HG02884 (cell line): ENCODE results near the gene TBC1D10B.
"Not testable (repeated sequence)": the region's sequence is repeated elsewhere in the genome, so short reads cannot be mapped to it uniquely, and the experiment has no call there.

Source experiments
- ATAC-seq: cut with Tn5 transposase; IDR thresholded peaks from one replicate; pipeline ENCODE4 v1.9.1; 2021; ENCODE audit warnings: mild to moderate bottlenecking, moderate library complexity; ENCODE audit not compliant: unreplicated experiment

The TBC1D10B gene

DNA sequence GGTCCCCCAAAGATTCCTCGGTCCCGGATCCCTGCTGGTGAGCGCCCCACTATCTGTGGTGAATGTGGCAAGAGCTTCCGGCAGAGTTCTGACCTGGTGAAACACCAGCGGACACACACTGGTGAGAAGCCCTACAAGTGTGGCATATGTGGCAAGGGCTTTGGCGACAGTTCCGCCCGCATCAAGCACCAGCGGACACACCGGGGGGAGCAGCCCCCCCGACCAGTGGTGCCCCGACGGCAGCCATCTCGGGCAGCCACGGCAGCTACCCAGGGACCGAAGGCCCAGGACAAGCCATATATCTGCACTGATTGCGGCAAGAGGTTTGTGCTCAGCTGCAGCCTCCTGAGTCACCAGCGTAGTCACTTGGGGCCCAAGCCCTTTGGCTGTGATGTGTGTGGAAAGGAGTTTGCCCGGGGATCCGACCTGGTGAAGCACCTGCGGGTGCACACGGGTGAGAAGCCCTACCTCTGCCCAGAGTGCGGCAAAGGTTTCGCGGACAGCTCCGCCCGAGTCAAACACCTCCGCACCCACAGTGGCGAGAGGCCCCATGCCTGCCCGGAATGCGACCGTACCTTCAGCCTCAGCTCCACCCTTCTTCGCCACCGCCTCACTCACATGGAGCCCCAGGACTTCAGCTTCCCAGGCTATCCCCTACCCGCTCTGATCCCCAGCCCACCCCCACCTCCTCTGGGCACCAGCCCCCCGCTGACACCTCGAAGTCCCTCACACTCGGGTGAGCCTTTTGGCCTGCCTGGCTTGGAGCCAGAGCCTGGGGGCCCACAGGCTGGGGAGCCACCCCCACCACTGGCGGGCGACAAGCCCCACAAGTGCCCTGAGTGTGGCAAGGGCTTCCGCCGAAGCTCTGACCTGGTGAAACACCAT lies 27.7 kb upstream of the TBC1D10B start:
- no peak for ATAC-seq

DNA sequence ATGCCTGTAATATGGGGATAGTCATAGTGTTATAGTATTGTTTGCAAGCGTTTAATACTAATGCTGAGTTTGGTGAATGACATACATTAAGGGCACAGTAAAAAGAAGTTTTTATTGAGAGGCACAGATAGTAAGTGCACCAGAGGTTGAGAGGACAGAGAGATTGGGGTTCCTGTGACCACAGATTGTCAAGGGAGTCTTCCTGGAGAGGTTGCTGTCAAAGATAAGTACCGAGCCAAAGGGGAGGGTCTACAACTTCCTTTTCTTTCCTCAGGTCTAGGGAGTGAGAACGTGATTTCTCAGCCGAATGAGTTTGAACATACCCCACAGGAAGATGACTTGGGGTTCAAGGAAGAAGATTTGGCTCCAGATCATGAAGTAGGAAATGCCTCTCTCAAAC lies 26.8 kb upstream of the TBC1D10B start:
- no peak for ATAC-seq

DNA sequence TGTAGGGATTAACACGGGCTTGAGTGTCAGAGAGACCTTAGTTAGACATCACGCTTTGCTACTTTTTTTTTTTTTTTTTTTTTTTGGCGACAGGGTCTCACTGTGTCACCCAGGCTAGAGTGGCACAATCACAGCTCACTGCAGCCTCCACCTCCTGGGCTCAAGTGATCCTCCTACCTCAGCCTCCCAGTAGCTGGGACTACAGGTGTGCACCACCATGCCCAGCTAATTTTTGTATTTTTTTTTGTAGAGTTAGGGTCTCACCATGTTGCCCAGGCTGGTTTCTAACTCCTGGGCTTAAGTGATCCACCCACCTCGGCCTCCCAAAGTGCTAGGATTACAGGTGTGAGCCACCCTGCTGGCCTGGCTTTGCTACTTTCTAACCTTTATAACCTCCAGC lies 26.3 kb upstream of the TBC1D10B start:
- ATAC-seq, result not testable (repeated sequence)

DNA sequence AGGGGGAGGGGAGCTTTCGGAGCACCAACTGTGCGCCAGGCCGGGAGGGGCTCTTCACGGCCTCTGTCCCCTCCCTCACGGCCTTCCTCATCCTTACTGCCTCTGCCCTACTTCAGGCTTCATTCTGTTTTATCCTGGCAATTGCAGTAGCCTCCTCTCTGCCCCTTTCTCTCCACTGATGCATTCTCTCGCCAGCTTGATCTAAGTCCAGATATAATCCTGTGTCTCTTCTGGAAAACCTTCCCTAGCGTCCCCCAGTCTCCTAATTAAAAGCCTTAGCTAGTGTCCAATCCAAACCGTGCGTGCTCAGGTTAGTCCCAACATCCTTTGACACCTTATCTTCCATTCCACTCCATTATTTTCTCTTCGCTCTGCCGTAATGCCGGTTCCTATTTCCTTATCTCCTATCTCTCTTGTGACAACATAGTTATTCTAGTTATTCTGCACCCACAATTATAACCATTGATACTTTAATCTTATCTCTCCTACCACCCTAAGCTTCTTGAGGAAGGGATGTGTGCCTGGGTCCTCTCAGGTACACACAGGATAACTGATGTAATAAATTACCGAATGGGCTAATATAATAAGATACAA lies 25.8 kb upstream of the TBC1D10B start:
- ATAC-seq, result no peak

DNA sequence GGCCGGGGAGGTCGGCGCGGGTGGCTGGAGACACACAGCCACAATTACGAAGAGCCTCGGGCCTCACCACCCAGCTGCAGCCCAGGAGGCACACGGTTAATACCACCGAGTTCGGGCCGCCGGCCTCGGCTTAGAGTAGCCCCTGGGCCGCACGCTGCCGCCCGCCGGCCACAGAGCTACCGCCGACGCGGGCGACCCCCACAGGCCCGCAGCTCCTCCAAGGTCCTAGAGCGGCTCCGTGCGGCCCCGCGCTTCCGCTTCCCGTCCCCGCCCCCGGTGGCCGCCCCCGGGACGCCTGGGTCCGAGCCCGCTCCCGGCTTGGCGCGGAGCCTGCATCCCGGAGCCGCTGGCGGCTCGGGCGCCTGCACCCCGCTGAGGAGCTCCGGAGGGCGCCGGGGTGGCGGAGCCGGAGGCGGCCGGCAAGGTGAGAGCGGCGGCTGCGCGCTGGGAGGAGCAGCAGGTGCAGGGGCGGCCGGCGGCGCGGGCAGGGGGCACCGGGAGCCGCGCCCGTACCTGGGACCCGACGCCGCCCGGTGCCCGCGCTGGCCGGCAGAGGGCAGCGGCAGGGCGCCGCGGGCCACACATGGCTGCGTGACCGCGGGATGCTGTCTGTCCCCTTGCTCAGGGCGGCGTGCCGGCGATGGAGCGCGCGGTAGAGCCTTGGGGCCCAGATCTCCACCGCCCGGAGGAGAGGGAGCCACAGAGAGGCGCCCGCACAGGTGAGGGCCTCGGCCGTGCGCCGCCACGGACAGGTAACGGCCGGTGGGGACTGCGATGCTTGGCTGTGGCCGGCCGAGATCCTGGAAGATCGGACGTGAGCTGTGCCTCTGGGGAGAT lies 25.1 kb upstream of the TBC1D10B start, which contains the start of gene ZNF48:
ZNF48 (plus strand) TSS at position 266 of the 837 bp plus-strand sequence; CDS start at position 641, 375 bp downstream.
- ATAC-seq, result peak; percentile 67

DNA sequence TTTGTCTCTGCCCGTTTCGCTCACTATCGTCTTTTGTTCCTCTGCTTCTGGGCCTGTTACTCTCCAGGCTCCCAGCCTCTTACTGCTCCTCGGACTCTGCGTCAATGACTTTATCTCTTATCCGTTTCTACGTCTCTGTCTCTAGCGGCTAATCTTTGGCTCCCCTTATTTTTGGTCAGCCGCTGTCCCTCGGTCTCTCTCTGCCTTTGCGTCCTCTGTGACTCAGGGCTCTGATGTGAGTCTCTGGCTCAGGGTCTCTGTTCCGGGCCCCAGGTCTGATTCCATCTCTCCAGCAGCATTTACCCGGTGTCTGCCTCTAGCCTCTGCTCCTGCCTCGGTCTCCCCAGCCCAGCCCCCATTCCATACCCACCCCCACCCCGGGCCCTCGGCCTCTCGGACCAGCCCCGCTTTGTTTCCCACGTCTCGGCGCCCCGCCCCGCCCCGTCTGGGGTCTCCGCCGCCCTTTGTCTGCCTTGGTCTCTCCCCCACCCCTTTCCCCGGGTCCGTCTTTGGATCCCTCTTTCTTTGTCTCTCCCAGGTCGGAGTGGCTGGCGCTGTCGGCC lies 24.4 kb upstream of the TBC1D10B start:
- ATAC-seq, result no peak

DNA sequence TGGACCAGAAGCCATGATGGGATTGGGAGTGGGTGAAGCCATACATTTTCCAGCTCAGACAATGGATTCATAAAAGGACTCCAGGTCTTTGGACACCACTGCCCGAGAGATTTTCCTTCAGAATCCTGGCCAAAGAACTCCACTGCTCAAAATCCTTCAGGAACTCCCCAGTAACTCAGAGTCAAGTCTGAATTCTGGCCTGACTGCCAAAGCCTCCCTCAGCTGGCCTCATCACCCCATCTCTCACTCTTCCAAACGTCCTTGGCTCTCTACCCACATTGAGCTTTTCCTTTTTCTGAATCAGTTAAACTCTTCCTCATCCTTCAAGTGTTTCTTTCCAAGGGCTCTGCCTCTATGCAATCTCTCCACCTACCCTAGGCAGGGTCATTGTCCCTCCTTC lies 13.2 kb upstream of the TBC1D10B start:
- ATAC-seq, result no peak

DNA sequence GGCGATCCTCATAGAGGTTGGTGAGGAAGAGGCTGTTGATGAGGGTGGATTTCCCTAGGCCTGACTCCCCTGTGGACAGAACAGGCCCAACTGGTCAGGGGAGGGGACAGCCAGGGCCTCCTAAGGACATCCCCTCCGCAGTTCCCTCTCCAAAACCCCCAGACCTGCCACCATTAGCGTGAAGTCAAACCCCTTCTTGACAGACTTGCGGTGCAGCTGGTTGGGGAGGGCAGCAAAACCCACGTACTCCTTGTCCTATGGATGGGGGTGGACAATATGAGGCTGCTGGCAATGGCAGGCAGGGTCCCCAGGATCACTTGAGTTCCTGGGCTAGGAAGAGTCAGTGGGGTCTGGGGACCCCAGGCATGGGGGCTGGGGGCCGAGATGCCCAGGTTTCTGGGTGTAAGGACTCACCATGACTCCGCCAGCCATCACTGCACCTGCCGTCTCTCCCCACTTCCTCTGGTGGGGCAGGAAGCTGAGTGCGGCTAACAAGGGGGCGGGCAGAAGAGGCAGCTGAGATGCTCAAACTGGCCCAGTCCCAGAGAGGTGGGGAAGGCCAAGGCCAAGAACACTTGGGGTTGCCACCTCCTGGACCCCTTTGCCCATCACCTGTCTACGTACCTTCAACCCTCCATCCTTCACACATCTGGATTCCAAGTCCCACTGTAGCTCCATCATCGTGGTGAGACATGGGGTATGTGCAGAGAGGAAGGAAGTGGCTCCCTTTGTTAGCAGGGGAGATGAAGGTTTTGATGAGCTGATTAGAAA lies 12.0 kb upstream of the TBC1D10B start, which contains the start of gene SEPTIN1:
SEPTIN1 (minus strand) TSS at position 451 of the 771 bp plus-strand sequence; CDS start at position 432, 19 bp downstream.
- ATAC-seq, result no peak

DNA sequence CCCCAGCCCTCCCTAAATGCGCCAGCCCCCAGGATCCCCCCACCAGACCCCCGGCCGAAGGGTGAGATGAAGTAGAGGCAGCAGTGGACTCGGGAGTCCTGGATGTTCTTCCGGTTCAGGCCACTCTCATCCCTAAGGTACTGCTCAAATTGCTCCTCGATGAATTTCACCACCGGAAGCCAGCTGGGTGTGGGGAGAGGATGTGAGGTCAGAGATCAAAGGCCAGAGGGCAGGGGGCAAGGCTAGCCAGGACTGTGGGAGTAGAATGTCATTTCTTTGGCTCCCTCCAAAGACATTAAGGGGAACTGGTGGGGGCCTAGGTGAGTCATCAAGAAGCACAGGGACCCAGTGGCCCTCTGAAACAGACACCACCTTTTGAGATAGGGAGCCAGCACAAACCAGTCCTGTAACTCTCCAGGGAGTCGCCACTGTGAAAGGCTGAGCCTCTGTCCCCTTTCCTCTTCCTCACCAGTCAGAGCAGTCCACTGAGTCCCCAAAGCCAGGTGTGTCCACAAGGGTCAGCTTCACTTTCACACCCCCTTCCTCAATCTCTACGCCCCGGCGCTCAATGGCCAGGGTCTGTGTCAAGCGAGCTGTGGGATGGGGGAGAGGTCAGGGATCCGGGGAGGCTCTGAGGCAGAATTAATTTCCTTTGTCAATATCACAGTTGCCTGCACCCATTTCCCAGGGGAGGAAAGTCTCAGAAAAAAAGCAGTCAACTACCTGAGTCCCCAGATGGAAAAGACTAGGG lies 11.2 kb upstream of the TBC1D10B start:
- ATAC-seq, result no peak

DNA sequence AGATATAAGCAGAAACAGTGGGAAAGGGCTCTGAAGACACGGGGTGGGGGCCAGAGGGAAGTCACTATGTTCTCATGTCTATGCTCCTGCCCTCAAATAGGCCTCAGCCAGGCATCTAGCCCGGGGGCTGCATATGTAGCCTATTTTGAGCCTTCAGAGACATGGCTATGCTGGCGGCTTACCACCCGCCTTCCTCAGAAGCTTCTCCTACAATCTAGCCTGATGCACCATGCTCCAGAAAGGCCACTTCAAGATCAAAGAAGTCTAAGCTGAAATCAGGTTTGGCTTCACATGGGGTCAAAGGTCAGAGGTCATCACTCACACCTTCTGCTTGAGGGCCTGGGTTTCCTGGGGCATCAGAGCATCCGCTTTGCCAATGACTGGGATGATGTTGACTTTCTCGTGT lies 10.5 kb upstream of the TBC1D10B start:
- no peak for ATAC-seq

DNA sequence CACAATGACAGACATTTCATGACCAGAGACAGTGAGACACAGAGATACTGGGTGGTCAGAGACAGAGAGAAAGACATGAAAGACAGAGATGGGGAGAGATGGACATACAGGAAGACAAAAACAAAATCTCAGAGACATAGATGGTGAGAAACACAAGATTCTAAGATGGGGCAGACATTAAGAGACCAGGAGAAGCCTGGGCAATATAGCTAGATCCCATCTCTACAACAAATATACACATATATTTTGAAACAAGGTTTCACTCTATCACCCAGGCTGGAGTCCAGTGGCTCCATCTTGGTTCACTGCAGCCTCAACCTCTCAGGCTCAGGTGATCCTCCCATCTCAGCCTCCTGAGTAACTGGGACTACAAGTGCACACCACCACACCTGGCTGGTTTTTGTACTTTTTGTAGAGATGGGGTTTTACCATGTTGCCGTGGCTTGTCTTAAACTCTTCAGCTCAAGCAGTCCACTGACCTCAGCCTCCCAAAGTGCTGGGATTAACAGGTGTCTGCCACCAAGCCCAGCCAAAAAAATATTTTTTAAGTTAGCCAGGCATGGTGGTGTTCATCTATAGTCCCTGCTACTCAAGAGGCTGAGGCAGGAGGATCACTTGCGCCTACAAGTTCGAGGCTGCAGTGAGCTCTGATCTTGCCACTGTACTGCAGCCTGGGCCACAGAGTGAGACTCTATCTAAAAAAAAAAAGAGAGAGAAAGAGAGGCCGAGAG lies 9.9 kb upstream of the TBC1D10B start:
- no peak for ATAC-seq

DNA sequence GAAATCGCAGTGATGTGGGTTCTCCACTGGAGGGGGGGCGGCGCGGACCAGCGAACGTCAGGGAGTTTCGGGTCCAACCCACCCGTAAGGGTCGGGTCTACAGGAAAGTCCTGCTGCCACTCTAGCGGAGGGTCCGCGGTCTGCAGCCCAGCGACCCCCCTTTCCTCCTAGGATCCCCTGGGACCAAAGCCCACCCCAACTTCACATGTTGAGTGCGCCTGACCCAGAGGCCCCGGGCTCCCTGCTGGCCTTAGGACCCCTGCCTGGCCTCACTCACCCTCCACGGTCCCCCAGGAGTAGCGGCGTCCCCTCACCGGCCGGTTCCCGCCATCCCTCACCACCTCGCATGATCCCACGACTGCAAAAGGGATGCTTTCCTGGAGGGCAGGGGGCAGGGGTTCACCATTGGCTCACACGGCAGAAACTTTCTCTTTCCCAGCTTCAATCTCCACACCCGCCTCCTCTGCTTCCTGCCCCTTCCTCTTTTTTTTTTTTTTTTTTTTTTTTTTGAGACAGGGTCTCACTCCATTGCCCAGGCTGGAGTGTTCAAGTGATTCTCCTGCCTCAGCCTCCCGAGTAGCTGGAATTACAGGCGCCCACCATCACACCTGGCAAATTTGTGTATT lies 9.0 kb upstream of the TBC1D10B start:
- ATAC-seq, result no peak

DNA sequence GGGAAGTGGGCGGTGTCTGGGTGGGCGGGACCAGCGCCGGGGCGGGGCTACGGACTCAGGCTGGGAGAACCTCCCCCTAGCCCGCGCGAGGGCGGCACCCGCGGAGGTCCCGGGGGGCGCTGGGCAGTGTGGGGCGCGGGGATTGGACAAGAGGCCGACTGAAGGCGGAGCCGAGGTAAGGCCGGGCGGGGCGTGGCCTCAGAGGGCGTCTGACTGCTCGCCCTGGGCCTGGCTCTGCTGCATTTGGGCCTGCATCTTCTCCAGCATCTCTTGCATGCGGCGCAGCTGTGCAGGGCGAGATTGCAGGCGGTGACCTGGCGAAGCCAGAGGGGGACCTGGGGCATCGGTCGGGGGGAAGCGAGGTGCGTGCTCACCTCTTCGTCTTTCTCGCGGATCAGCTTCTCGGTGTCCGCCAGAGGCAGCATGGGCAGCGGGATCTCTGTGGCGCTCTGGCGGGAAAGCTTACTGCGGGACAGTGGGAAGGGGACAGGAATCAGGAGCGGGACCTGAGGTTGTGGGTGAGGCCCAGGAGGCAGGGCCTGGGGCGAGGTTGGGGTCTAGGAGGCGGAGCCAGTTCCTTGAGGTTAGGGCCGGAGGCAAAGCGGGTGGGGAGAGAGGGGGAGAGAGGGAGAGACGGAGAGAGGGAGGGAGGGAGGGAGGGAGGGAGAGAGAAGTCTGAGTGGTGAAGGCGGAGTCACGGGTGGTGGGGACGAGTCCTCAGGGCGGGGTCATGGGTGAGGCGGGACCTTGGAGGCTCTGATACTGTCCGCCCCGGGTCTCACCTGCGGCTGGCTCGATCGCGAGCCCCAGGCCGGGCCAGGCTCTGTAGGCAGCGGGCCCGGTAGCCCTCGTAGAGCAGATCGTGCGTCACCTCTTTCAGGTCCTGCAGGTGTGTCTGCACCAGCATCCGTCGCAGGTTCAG lies 8.2 kb upstream of the TBC1D10B start:
- ATAC-seq, result peak; percentile 75

DNA sequence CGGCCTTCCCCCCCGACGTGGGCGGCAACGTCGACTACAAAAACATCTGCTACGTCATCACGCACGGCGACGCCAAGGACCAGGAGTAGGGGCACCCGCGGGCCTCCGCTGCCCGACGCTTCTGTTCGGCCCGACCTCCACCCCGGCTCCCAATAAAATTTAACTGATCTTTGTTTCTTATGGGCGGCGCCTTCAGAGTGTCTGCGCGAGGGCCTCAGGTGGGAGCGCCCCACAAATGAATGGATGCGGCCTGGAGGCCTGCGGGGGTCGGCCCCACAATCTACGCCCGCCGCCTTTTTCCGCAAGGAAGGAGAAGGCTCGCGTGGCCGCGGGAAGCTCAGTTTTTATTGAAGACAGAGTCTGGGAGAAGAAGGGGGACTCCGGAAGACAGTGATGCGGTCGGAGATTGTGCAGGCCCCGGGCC lies 7.5 kb upstream of the TBC1D10B start:
- no peak for ATAC-seq

DNA sequence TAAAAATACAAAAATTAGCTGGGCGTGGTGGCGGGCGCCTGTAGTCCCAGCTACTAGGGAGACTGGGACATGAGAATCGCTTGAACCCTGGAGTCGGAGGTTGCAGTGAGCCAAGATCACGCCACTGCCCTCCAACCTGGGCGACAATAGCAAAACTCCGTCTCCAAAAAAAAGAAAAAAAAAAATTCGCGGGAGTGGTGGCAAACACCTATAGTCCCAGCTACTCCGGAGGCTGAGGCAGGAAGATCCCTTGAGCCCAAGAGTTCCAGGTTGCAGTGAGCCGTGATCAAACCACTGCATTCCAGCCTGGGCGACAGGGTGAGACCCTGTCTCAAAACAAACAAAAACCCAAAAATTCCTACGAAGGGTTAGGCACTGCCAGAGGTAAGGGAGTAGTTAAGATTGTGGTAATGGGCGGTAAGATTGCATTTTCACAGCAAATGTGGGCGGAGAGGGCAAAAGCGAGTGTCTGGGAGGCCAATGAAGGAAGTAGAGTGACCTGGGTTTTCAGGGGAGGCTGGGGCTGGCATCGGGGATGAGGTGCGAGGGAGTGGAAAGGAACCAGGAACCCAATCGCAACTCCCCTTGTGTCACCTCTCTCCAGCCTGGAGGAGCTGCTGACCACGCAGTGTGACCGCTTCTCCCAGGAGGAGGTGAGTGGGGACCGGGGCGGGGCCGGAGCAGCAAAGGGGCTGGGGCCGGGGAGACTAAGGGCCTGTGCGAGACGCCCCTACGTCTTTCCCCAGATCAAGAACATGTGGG lies 6.9 kb upstream of the TBC1D10B start:
- no peak for ATAC-seq

DNA sequence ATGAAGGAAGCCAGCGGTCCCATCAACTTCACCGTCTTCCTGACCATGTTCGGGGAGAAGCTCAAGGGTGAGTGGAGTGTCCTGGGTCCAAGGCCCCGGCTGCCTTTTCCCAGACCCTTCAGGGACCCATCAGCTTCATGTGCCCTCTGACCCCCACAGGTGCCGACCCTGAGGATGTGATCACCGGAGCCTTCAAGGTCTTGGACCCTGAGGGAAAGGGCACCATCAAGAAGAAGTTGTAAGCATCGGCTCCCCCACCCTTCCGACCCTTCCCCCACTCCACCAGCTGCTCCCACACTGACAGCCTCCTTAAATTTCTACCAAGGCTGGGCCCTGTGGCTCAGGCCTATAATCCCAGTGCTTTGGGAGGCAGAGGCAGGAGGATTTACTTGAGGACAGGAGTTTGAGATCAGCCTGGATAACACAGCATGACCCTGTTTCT lies 6.2 kb upstream of the TBC1D10B start:
- no peak for ATAC-seq
